B cell (primary cell): ENCODE measurements around the gene CAPN9.
"Not testable (repeated sequence)": the region's sequence is repeated elsewhere in the genome, so short reads cannot be mapped to it uniquely, and the experiment has no call there.

ENCODE experiments used
- EZH2 ChIP-seq: IDR thresholded peaks from 2 replicates; pipeline ENCODE4 v1.6.1; 2012; ENCODE audit warnings: borderline replicate concordance, low read depth, mild to moderate bottlenecking, moderate library complexity, low read length; ENCODE audit not compliant: insufficient read depth, poor library complexity, severe bottlenecking
- TF ChIP-seq, protein P1 (sequence below): fragments of 200-600 bp; IDR thresholded peaks from one replicate; pipeline ENCODE4 v1.8.0; 2022; ENCODE audit warnings: antibody characterized with exemption, mild to moderate bottlenecking

DNA sequence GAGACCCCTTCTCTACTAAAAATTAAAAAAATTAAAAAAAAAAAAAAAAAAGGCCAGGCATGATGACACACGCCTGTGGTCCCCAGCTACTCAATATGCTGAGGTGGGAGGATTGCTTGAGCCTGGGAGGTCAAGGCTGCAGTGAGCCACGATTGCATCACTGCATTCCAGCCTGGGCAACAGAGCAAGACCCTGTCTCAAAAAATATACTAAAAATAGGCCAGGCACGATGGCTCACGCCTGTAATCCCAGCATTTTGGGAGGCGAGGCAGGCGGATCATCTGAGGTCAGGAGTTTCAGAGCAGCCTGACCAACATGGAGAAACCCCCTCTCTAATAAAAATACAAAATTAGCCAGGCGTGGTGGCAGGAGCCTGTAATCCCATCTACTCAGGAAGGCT is 98.0 kb downstream of the CAPN9 start:
- not testable (repeated sequence) for TF ChIP-seq EZH2
- TF ChIP-seq, protein P1, sequence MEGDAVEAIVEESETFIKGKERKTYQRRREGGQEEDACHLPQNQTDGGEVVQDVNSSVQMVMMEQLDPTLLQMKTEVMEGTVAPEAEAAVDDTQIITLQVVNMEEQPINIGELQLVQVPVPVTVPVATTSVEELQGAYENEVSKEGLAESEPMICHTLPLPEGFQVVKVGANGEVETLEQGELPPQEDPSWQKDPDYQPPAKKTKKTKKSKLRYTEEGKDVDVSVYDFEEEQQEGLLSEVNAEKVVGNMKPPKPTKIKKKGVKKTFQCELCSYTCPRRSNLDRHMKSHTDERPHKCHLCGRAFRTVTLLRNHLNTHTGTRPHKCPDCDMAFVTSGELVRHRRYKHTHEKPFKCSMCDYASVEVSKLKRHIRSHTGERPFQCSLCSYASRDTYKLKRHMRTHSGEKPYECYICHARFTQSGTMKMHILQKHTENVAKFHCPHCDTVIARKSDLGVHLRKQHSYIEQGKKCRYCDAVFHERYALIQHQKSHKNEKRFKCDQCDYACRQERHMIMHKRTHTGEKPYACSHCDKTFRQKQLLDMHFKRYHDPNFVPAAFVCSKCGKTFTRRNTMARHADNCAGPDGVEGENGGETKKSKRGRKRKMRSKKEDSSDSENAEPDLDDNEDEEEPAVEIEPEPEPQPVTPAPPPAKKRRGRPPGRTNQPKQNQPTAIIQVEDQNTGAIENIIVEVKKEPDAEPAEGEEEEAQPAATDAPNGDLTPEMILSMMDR = not testable (repeated sequence)
